Tracheal epithelial cell (primary cell): Measurements from ENCODE around the gene EVX2. TPM values are rescaled to one million over a fixed set of nuclear protein-coding genes. Genes with fewer than 3 reads are reported as not detected.

Source experiments
- total RNA-seq: library from RNA; depleted of rRNA; stranded (reverse); fragments of >200 nt; gene quantifications from 2 replicates; pipeline ENCODE4 v1.2.1, GENCODE V29; 2014

EVX2 gene
- total RNA-seq = not detected in 2 replicates

DNA sequence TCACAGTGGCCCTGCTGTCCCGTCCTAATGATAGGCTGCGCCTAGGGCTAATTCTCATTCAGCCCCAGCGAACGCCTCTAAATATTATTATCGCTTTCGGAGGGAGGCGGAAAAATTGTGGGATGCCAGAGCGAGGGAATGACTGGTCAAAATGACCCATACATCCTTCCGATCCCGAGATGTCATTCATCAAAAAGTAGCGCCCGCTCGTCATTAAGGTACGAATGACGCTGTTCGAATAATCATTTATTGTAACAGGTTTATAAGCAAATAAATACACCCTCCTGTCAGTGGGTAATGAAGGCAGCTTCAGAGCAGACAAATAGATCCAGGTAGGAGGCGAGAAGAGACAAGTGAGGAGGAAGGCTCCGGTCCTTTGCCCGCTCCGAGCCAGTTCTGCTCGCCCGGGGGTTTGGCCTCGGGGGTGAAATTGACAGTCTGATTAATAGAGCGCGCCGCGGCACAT lies at the start of gene EVX2:
EVX2 (minus strand) TSS at position 167 of the 466 bp plus-strand sequence. CDS start 186 bp downstream, outside the sequence.

DNA sequence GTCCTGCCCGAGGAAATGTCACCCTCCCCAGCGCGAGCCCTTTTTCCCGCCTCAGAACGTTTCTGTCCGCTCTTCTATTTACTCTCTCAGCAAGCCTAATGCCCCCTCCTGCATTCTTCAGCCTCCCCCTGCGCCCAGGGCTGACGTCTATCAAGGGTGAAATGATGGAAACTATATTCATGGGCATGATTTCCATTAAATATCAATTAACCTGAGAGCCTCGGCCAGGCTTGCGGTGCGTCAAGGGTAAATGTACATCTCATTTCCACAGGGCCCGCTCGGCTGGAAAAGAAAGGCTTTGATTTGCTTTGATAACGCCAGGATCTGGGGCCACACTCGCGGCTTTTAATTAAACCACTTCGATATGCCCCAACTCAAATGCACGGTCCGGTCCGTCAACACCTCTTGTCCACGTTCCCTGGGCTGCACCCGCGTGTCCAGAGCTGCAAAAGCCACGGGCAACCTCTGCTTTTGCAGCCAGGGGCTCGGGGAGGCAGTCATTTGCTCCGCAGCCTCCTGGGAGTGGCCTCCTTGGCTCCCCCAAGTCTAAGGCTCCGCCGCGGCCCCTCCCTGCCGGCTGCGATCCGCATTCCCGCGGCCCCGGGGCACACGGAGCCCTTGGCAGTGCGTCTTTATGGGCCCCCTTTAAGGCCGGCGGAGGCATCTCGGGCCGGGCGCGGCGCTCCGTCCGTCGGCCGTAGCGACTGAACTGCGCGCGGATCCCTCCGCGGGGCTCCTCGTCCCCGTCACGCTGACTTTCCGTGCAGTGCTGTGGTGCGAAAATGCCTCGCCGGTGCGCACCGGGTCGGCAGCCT lies 45.4 kb upstream of the EVX2 start, which contains the start of gene HOXD8:
HOXD8 (plus strand) TSS at position 724 of the 815 bp plus-strand sequence. CDS start 662 bp downstream, outside the sequence.

DNA sequence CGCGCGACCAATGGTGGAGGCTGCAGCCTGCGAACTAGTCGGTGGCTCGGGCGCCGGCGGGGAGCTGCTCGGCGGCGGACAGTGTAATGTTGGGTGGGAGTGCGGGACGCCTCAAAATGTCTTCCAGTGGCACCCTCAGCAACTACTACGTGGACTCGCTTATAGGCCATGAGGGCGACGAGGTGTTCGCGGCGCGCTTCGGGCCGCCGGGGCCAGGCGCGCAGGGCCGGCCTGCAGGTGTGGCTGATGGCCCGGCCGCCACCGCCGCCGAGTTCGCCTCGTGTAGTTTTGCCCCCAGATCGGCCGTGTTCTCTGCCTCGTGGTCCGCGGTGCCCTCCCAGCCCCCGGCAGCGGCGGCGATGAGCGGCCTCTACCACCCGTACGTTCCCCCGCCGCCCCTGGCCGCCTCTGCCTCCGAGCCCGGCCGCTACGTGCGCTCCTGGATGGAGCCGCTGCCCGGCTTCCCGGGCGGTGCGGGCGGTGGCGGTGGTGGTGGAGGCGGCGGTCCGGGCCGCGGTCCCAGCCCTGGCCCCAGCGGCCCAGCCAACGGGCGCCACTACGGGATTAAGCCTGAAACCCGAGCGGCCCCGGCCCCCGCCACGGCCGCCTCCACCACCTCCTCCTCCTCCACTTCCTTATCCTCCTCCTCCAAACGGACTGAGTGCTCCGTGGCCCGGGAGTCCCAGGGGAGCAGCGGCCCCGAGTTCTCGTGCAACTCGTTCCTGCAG lies 39.1 kb upstream of the EVX2 start, which contains the start of gene HOXD9:
HOXD9 (plus strand) TSS at position 37 of the 728 bp plus-strand sequence; CDS start at position 87, 50 bp downstream.

DNA sequence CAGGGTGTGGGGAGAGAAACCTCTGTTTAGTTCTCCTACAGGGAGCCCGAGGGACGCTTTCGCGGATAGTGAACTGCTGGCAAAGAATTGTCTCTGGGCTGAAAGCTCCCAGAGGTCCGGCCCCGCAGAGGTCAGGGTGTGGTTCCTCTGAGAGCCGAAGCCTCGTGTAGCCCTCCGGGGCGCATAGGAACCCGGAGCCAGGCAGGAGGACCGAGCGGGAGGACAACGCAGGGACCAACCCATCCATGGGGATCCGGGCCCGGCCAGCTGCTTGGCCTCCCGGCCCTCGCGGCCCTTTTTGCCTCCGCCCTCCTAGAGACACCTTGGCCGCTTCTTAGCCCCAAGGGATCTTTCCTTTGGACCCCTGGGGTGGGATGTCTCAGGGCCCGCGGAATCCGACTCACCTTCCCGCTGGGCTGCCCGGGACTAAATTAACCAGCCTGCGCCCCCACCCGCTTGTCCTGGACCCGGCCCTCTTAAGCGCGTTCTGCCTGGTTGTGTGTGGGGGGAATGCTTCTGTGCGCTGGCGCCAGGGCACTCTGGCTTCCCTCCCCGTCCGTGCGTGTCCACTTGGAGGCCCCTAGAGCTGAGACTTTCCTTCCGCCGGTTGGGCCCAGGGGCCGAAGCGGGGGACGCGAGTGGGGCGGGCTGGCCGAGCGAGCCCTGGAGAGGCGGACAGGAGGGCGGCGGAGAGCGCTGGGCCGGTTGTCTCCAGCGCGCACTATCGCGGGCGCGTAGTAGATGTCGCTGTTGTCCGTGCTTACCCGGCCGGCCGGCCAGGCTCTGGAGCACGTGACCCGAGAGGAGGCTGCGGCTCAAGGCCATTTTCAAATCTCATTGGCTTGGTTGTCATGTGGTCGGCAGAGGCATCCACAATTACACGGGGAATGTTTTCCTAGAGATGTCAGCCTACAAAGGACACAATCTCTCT lies 32.4 kb upstream of the EVX2 start, which contains the start of gene HOXD10:
HOXD10 (plus strand) TSS at position 896 of the 931 bp plus-strand sequence. CDS start 56 bp downstream, outside the sequence.

DNA sequence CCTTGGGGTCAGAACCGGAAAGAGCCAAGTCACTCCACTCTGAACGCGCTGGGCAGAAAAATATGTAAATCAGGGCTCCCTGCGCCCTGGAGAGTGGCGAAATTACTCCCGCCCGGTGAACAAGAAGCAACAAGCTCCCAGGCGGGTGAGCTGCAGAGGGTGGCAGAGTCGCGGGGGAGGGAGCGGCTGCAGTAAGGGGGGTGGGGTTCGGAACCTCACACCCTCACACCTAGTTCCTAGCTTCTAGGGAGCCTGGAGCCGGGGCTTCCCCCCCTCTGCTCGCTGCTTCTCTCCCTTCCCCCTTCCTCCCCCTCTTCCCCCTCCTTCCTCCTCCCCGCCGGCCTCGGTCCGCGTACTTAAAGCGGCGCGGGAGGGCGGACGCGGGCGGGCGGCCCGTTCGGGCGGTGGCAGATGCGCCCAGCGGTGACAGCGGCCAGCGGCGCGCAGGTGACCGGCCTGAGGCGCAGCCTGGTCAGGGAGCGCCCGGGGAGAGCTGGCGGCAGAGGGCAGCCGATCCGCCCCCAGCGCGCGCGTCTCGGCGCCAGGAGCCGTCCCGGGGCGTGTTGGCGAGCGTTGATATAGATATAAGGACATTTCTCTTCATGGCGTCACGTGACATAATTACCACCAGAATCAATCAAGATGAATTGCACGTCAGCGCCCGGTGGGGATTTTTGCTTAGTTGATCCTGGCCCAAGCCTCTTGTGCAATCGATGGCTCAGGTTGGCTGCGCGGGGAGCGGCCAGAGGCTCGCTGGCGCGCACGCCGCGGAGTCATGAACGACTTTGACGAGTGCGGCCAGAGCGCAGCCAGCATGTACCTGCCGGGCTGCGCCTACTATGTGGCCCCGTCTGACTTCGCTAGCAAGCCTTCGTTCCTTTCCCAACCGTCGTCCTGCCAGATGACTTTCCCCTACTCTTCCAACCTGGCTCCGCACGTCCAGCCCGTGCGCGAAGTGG lies 23.1 kb upstream of the EVX2 start, which contains the start of gene HOXD11:
HOXD11 (plus strand) TSS at position 700 of the 959 bp plus-strand sequence; CDS start at position 776, 76 bp downstream.

DNA sequence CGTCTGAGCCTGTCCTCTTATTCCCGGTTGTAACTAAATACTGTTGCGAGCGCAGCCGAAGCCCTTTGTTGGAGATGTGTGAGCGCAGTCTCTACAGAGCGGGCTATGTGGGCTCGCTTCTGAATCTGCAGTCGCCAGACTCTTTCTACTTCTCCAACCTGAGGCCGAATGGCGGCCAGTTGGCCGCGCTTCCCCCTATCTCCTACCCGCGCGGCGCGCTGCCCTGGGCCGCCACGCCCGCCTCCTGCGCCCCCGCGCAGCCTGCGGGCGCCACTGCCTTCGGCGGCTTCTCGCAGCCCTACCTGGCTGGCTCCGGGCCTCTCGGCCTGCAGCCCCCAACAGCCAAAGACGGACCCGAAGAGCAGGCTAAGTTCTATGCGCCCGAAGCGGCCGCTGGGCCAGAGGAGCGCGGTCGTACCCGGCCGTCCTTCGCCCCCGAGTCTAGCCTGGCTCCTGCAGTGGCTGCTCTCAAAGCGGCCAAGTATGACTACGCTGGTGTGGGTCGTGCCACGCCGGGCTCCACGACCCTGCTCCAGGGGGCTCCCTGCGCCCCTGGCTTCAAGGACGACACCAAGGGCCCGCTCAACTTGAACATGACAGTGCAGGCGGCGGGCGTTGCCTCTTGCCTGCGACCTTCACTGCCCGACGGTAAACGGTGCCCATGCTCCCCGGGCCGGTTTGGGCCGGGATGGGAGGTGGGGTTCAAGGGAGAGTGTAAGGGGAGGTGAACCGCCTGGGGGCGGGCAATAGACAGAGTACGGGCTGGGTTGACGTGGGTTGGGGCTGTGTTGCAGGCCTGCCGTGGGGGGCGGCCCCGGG lies 16.2 kb upstream of the EVX2 start, which contains the start of gene HOXD12:
HOXD12 (plus strand) TSS at position 68 of the 819 bp plus-strand sequence; CDS start at position 75, 7 bp downstream.

DNA sequence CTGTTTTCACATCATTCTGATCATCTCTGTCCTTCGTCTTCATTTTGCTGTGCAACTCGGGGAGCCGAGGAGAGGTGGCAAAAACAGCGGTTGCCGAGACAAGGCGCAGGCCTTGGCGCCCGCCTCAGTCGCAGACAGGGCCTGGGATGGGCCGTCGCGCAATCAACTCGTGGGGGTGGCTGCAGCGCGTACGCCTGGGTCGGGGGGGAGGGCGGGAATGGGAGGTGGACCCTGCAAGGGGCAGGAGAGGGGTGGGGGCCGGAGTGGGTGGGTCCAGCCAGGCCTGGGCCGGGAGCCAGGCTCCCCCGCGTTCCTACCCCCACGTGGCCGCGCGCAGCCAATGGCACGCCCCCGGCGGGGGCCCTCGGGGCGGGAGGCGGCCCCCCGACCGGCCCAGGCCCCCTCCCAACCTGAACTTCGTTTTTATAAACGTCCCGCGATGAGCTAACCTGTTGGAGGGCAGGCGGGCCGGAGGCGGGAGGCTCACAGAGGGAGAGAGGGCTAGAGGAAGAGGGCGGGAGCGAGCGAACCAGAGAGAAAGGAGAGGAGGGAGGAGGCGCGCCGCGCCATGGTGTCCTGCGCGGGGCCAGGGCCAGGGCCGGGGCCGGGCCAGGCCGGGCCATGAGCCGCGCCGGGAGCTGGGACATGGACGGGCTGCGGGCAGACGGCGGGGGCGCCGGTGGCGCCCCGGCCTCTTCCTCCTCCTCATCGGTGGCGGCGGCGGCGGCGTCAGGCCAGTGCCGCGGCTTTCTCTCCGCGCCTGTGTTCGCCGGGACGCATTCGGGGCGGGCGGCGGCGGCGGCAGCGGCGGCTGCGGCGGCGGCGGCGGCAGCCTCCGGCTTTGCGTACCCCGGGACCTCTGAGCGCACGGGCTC lies 8.7 kb upstream of the EVX2 start, which contains the start of gene HOXD13:
HOXD13 (plus strand) TSS at position 452 of the 875 bp plus-strand sequence; CDS start at position 622, 170 bp downstream.

Other genes starting within 250 kb of the EVX2 start
- gene LNPK, start 81.7 kb downstream of the EVX2 start, total RNA-seq = 30.7 and 33.3 TPM in 2 replicates
- gene HOXD13, start 8.8 kb upstream of the EVX2 start, total RNA-seq = not detected in 2 replicates
- not detected in 2 replicates for gene HOXD12, start 15.8 kb upstream of the EVX2 start, total RNA-seq
- gene HOXD11, start 23.3 kb upstream of the EVX2 start, total RNA-seq = 0.96 TPM in 1 of 2 replicates, not detected in the other
- gene HOXD10, start 32.8 kb upstream of the EVX2 start, total RNA-seq = 0.48 TPM in 1 of 2 replicates, not detected in the other
- 0.72 TPM in 1 of 2 replicates, not detected in the other for gene HOXD9, start 38.8 kb upstream of the EVX2 start, total RNA-seq
- gene HOXD8, start 45.7 kb upstream of the EVX2 start, total RNA-seq = 0.21 and 1.7 TPM in 2 replicates
- 1.2 TPM in 1 of 2 replicates, not detected in the other for gene HOXD4, start 67.6 kb upstream of the EVX2 start, total RNA-seq
- gene HOXD3, start 73.3 kb upstream of the EVX2 start, total RNA-seq = 0.72 TPM in 1 of 2 replicates, not detected in the other
- gene HOXD1, start 104.7 kb upstream of the EVX2 start, total RNA-seq = 0.21 and 1.7 TPM in 2 replicates
- gene MTX2, start 185.5 kb upstream of the EVX2 start, total RNA-seq = 27.1 and 29.2 TPM in 2 replicates